ENCODE data around the gene TCP1.

Gene TCP1

GRCh38 chr6:159815410-159815809 is 26.0 kb upstream of the TCP1 start:
- H3K27me3 ChIP-seq (ENCODE audit: insufficient read depth, low read length), result no peaks in the 10 kb centered on the region; the same call in 1 of the 2 replicates
- H3K27ac ChIP-seq (ENCODE audit: low read length), result no peak overlapping the region
- H3K4me1 ChIP-seq (ENCODE audit: insufficient read depth, low read length), result no peaks in the 10 kb centered on the region; the same call in 1 of the 2 replicates
- H3K4me3 ChIP-seq (ENCODE audit: low read length), result no peak overlapping the region
- H3K9ac ChIP-seq (ENCODE audit: low read depth, low read length), result no peak overlapping the region
- H3K9me3 ChIP-seq (ENCODE audit: insufficient read depth, low read depth, low read length), result no peaks in the 10 kb centered on the region
- H3K36me3 ChIP-seq (ENCODE audit: insufficient read depth, low read depth, low read length), result no peaks in the 10 kb centered on the region

- Histone ChIP-seq H3K9ac (ENCODE audit: low read depth, low read length) (no peak overlapping the region), H3K4me3 (ENCODE audit: low read length) (no peak overlapping the region), H3K4me1 (ENCODE audit: insufficient read depth, low read length) (no peaks in the 10 kb centered on the region; the same call in 1 of the 2 replicates), H3K9me3 (ENCODE audit: insufficient read depth, low read depth, low read length) (no peaks in the 10 kb centered on the region), H3K36me3 (ENCODE audit: insufficient read depth, low read depth, low read length) (no peaks in the 10 kb centered on the region), H3K27me3 (ENCODE audit: insufficient read depth, low read length) (no peaks in the 10 kb centered on the region), H3K27ac (ENCODE audit: low read length) (no peak overlapping the region)
Observed at GRCh38 chr6:159813781-159814180, 24.4 kb upstream of the TCP1 start.

- H3K9me3 ChIP-seq (ENCODE audit: insufficient read depth, low read depth, low read length), result no peaks in the 10 kb centered on the region
- no peak overlapping the region for H3K27ac ChIP-seq (ENCODE audit: low read length)
- no peaks in the 10 kb centered on the region for H3K27me3 ChIP-seq (ENCODE audit: insufficient read depth, low read length)
- no peak overlapping the region for H3K9ac ChIP-seq (ENCODE audit: low read depth, low read length)
- no peak overlapping the region for H3K4me3 ChIP-seq (ENCODE audit: low read length)
- no peaks in the 10 kb centered on the region for H3K36me3 ChIP-seq (ENCODE audit: insufficient read depth, low read depth, low read length)
- no peaks in the 10 kb centered on the region; the same call in 1 of the 2 replicates for H3K4me1 ChIP-seq (ENCODE audit: insufficient read depth, low read length)
Observed at GRCh38 chr6:159809149-159809548, 19.7 kb upstream of the TCP1 start.

- Histone ChIP-seq H3K27ac (ENCODE audit: low read length) (no peak overlapping the region), H3K9ac (ENCODE audit: low read depth, low read length) (no peak overlapping the region), H3K27me3 (ENCODE audit: insufficient read depth, low read length) (no peaks in the 10 kb centered on the region), H3K4me1 (ENCODE audit: insufficient read depth, low read length) (no peaks in the 10 kb centered on the region; the same call in 1 of the 2 replicates), H3K4me3 (ENCODE audit: low read length) (no peak overlapping the region), H3K36me3 (ENCODE audit: insufficient read depth, low read depth, low read length) (no peaks in the 10 kb centered on the region), H3K9me3 (ENCODE audit: insufficient read depth, low read depth, low read length) (no peaks in the 10 kb centered on the region)
Observed at GRCh38 chr6:159808647-159809046, 19.2 kb upstream of the TCP1 start.

GRCh38 chr6:159807150-159807858 is 17.9 kb upstream of the TCP1 start:
- Histone ChIP-seq H3K9ac (ENCODE audit: low read depth, low read length) (no peak overlapping the region), H3K4me1 (ENCODE audit: insufficient read depth, low read length) (no peaks in the 10 kb centered on the region; the same call in 1 of the 2 replicates), H3K27ac (ENCODE audit: low read length) (no peak overlapping the region), H3K36me3 (ENCODE audit: insufficient read depth, low read depth, low read length) (no peaks in the 10 kb centered on the region), H3K4me3 (ENCODE audit: low read length) (no peak overlapping the region), H3K27me3 (ENCODE audit: insufficient read depth, low read length) (no peaks in the 10 kb centered on the region), H3K9me3 (ENCODE audit: insufficient read depth, low read depth, low read length) (no peaks in the 10 kb centered on the region)

- no peak overlapping the region for H3K4me3 ChIP-seq (ENCODE audit: low read length)
Observed at GRCh38 chr6:159806021-159806458, 16.6 kb upstream of the TCP1 start.

GRCh38 chr6:159805440-159806020 is 16.1 kb upstream of the TCP1 start:
- Histone ChIP-seq H3K9me3 (ENCODE audit: insufficient read depth, low read depth, low read length) (no peaks in the 10 kb centered on the region), H3K36me3 (ENCODE audit: insufficient read depth, low read depth, low read length) (no peaks in the 10 kb centered on the region), H3K9ac (ENCODE audit: low read depth, low read length) (no peak overlapping the region), H3K27me3 (ENCODE audit: insufficient read depth, low read length) (no peaks in the 10 kb centered on the region), H3K27ac (ENCODE audit: low read length) (no peak overlapping the region), H3K4me3 (ENCODE audit: low read length) (no peak overlapping the region), H3K4me1 (ENCODE audit: insufficient read depth, low read length) (no peaks in the 10 kb centered on the region)

More at GRCh38 chr6:159806021-159806458, 16.6 kb upstream of the TCP1 start:
- Histone ChIP-seq H3K4me1 (ENCODE audit: insufficient read depth, low read length) (no peaks in the 10 kb centered on the region), H3K27me3 (ENCODE audit: insufficient read depth, low read length) (no peaks in the 10 kb centered on the region), H3K9me3 (ENCODE audit: insufficient read depth, low read depth, low read length) (no peaks in the 10 kb centered on the region), H3K9ac (ENCODE audit: low read depth, low read length) (no peak overlapping the region), H3K27ac (ENCODE audit: low read length) (no peak overlapping the region), H3K36me3 (ENCODE audit: insufficient read depth, low read depth, low read length) (no peaks in the 10 kb centered on the region)

GRCh38 chr6:159804504-159804903 is 15.1 kb upstream of the TCP1 start:
- H3K9me3 ChIP-seq (ENCODE audit: insufficient read depth, low read depth, low read length), result no peaks in the 10 kb centered on the region
- H3K9ac ChIP-seq (ENCODE audit: low read depth, low read length), result no peak overlapping the region
- H3K27me3 ChIP-seq (ENCODE audit: insufficient read depth, low read length), result no peaks in the 10 kb centered on the region
- no peaks in the 10 kb centered on the region for H3K4me1 ChIP-seq (ENCODE audit: insufficient read depth, low read length)
- no peaks in the 10 kb centered on the region for H3K36me3 ChIP-seq (ENCODE audit: insufficient read depth, low read depth, low read length)
- H3K4me3 ChIP-seq (ENCODE audit: low read length), result no peak overlapping the region
- no peak overlapping the region for H3K27ac ChIP-seq (ENCODE audit: low read length)

- no peaks in the 10 kb centered on the region for H3K9me3 ChIP-seq (ENCODE audit: insufficient read depth, low read depth, low read length)
- no peak overlapping the region for H3K4me3 ChIP-seq (ENCODE audit: low read length)
- no peaks in the 10 kb centered on the region for H3K4me1 ChIP-seq (ENCODE audit: insufficient read depth, low read length)
- H3K9ac ChIP-seq (ENCODE audit: low read depth, low read length), result no peak overlapping the region
- H3K27ac ChIP-seq (ENCODE audit: low read length), result no peak overlapping the region
- H3K27me3 ChIP-seq (ENCODE audit: insufficient read depth, low read length), result no peaks in the 10 kb centered on the region
- H3K36me3 ChIP-seq (ENCODE audit: insufficient read depth, low read depth, low read length), result peaks cover 22% of the 10 kb centered on the region
Observed at GRCh38 chr6:159801935-159802334, 12.5 kb upstream of the TCP1 start.

GRCh38 chr6:159800141-159800865 is 10.9 kb upstream of the TCP1 start, which contains the start of gene PNLDC1:
TSS of gene PNLDC1 (plus strand) at chr6:159800276. CDS start at chr6:159800308, 32 bp downstream.
- Histone ChIP-seq H3K27ac (ENCODE audit: low read length) (no peak within 1 kb of the TSS), H3K9ac (ENCODE audit: low read depth, low read length) (no peak within 1 kb of the TSS), H3K36me3 (ENCODE audit: insufficient read depth, low read depth, low read length) (peaks cover 33% of the 10 kb centered on the region), H3K27me3 (ENCODE audit: insufficient read depth, low read length) (no peaks in the 10 kb centered on the region), H3K4me3 (ENCODE audit: low read length) (no peak within 1 kb of the TSS), H3K9me3 (ENCODE audit: insufficient read depth, low read depth, low read length) (no peaks in the 10 kb centered on the region), H3K4me1 (ENCODE audit: insufficient read depth, low read length) (no peaks in the 10 kb centered on the region)

- peaks cover 51% of the 10 kb centered on the region for H3K36me3 ChIP-seq (ENCODE audit: insufficient read depth, low read depth, low read length)
- no peak overlapping the region for H3K27ac ChIP-seq (ENCODE audit: low read length)
- H3K4me1 ChIP-seq (ENCODE audit: insufficient read depth, low read length), result no peaks in the 10 kb centered on the region
- no peaks in the 10 kb centered on the region for H3K27me3 ChIP-seq (ENCODE audit: insufficient read depth, low read length)
- H3K4me3 ChIP-seq (ENCODE audit: low read length), result no peak overlapping the region
- no peaks in the 10 kb centered on the region for H3K9me3 ChIP-seq (ENCODE audit: insufficient read depth, low read depth, low read length)
- no peak overlapping the region for H3K9ac ChIP-seq (ENCODE audit: low read depth, low read length)
Observed at GRCh38 chr6:159797554-159797953, 8.2 kb upstream of the TCP1 start.

Data from iPS-20b (cell line).